ENCODE measurements around the gene SNORC.

The SNORC gene

DNA sequence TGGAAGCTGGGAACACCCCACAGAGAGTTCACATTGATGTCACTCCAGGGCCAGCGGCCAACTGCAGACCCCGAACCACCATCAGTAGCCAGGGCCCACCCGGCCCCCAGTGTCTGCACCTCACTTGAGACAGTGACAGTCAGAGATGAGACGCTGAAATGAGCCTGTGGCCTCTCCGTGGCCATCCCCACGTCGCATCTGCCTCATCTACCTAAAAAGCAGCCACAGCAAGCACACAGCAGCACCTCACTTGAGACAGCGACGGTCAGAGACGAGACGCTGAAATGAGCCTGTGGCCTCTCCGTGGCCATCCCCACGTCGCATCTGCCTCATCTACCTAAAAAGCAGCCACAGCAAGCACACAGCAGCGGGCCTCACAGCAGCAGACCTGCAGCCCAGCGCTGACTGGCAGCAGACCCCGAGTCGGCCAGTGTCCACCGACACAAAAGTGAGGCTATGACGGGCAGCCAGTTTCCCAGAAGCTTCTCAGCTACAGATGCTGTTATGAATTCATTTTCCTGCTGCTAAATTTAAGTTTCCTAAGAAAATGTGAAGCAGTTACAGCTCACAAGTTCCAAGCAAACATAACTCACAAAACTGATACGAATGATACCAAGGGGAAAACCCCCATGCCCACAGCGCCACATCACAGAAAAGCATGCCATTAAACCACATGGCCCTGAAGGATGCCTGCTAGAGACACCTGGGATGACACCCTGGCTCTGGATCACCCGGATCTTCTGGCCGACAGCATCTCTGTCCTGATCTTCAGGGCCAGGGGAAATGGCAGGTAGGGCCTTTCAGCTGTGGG lies 27.7 kb downstream of the SNORC start:
- ATAC-seq, result no peak

GRCh38 chr2:232898592-232899543 lies 28.8 kb downstream of the SNORC start:
- ATAC-seq, result no peak
- no peak for TF ChIP-seq TOX (CRISPR knock-in tag; IDR thresholded peaks at IDR 0.05; ENCODE audit: borderline replicate concordance)
- no peak for TF ChIP-seq ZNF565 (CRISPR knock-in tag; conservative IDR thresholded peaks at IDR 0.05; ENCODE audit: low read depth)
- TF ChIP-seq CSDC2 (CRISPR knock-in tag; IDR thresholded peaks at IDR 0.05), result no peak
- TF ChIP-seq ESRRG (CRISPR knock-in tag; IDR thresholded peaks at IDR 0.05), result no peak
- TF ChIP-seq CREB5 (CRISPR knock-in tag; IDR thresholded peaks at IDR 0.05; ENCODE audit: low read depth), result no peak
- no peak for TF ChIP-seq ARNTL (CRISPR knock-in tag; IDR thresholded peaks at IDR 0.05; ENCODE audit: borderline replicate concordance, low read depth)
- TF ChIP-seq ZC3H10 (CRISPR knock-in tag; IDR thresholded peaks at IDR 0.05), result no peak
- TF ChIP-seq PATZ1 (CRISPR knock-in tag; IDR thresholded peaks at IDR 0.05; ENCODE audit: borderline replicate concordance), result no peak
- no peak for TF ChIP-seq TSHZ2 (CRISPR knock-in tag; IDR thresholded peaks at IDR 0.05)
- no peak for TF ChIP-seq TCF4 (CRISPR knock-in tag; IDR thresholded peaks at IDR 0.05; ENCODE audit: borderline replicate concordance)
- no peak for TF ChIP-seq GLIS3 (CRISPR knock-in tag; IDR thresholded peaks at IDR 0.05)
- no peak for TF ChIP-seq ZNF8 (CRISPR knock-in tag; IDR thresholded peaks at IDR 0.05)

More for the DNA sequence above, 27.7 kb downstream of the SNORC start:
- TF ChIP-seq TCF4 (CRISPR knock-in tag; IDR thresholded peaks at IDR 0.05; ENCODE audit: borderline replicate concordance) (no peak), PATZ1 (CRISPR knock-in tag; IDR thresholded peaks at IDR 0.05; ENCODE audit: borderline replicate concordance) (no peak)

GRCh38 chr2:232900811-232901735 lies 31.0 kb downstream of the SNORC start:
- no peak for TF ChIP-seq BACH2 (CRISPR knock-in tag; IDR thresholded peaks at IDR 0.05; ENCODE audit: borderline replicate concordance)
- TF ChIP-seq ZNF565 (CRISPR knock-in tag; conservative IDR thresholded peaks at IDR 0.05; ENCODE audit: low read depth), result no peak
- no peak for TF ChIP-seq OSR1 (CRISPR knock-in tag; IDR thresholded peaks at IDR 0.05)
- no peak for TF ChIP-seq CREB5 (CRISPR knock-in tag; IDR thresholded peaks at IDR 0.05; ENCODE audit: low read depth)
- TF ChIP-seq CSDC2 (CRISPR knock-in tag; IDR thresholded peaks at IDR 0.05), result no peak
- TF ChIP-seq ARNTL (CRISPR knock-in tag; IDR thresholded peaks at IDR 0.05; ENCODE audit: borderline replicate concordance, low read depth), result no peak
- no peak for TF ChIP-seq GLIS3 (CRISPR knock-in tag; IDR thresholded peaks at IDR 0.05)
- no peak for TF ChIP-seq SNAI2 (CRISPR knock-in tag; IDR thresholded peaks at IDR 0.05)
- TF ChIP-seq ZNF8 (CRISPR knock-in tag; IDR thresholded peaks at IDR 0.05), result no peak
- no peak for TF ChIP-seq ZFP30 (CRISPR knock-in tag; IDR thresholded peaks at IDR 0.05)
- TF ChIP-seq ESRRG (CRISPR knock-in tag; IDR thresholded peaks at IDR 0.05), result no peak
- TF ChIP-seq PATZ1 (CRISPR knock-in tag; IDR thresholded peaks at IDR 0.05; ENCODE audit: borderline replicate concordance), result no peak
- no peak for TF ChIP-seq TOX (CRISPR knock-in tag; IDR thresholded peaks at IDR 0.05; ENCODE audit: borderline replicate concordance)
- TF ChIP-seq ZFP3 (CRISPR knock-in tag; IDR thresholded peaks at IDR 0.05), result no peak
- TF ChIP-seq, protein P1, sequence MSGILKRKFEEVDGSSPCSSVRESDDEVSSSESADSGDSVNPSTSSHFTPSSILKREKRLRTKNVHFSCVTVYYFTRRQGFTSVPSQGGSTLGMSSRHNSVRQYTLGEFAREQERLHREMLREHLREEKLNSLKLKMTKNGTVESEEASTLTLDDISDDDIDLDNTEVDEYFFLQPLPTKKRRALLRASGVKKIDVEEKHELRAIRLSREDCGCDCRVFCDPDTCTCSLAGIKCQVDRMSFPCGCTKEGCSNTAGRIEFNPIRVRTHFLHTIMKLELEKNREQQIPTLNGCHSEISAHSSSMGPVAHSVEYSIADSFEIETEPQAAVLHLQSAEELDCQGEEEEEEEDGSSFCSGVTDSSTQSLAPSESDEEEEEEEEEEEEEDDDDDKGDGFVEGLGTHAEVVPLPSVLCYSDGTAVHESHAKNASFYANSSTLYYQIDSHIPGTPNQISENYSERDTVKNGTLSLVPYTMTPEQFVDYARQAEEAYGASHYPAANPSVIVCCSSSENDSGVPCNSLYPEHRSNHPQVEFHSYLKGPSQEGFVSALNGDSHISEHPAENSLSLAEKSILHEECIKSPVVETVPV (CRISPR knock-in tag; IDR thresholded peaks at IDR 0.05), result no peak
- no peak for TF ChIP-seq TCF4 (CRISPR knock-in tag; IDR thresholded peaks at IDR 0.05; ENCODE audit: borderline replicate concordance)
- no peak for ATAC-seq
